ENCODE measurements around the gene GRXCR2. TPM values are rescaled to one million over a fixed set of nuclear protein-coding genes. Genes with fewer than 3 reads are reported as not detected.
"Not testable (repeated sequence)": the region's sequence is repeated elsewhere in the genome, so short reads cannot be mapped to it uniquely, and the experiment has no call there.

The GRXCR2 gene
- not detected for total RNA-seq

GRCh38 chr5:145872914-145873313, at the start of gene GRXCR2:
Gene GRXCR2, minus strand, starts transcription at chr5:145873014. Its CDS starts 46 bp downstream, at chr5:145872968.
- no peak for DNase-seq

GRCh38 chr5:145922059-145922458, 49.2 kb upstream of the GRXCR2 start:
- no peak for DNase-seq

- DNase-seq, result no peak
Measured at GRCh38 chr5:145921211-145921610, 48.4 kb upstream of the GRXCR2 start.

- DNase-seq, result no peak
Measured at GRCh38 chr5:145920542-145921210, 47.9 kb upstream of the GRXCR2 start.

GRCh38 chr5:145919413-145919812, 46.6 kb upstream of the GRXCR2 start:
- DNase-seq, result no peak

- DNase-seq, result no peak
Measured at GRCh38 chr5:145918397-145918796, 45.6 kb upstream of the GRXCR2 start.

- DNase-seq, result no peak
Measured at GRCh38 chr5:145917288-145917687, 44.5 kb upstream of the GRXCR2 start.

GRCh38 chr5:145915970-145916638, 43.3 kb upstream of the GRXCR2 start:
- no peak for DNase-seq

GRCh38 chr5:145913701-145914100, 40.9 kb upstream of the GRXCR2 start:
- no peak for DNase-seq

GRCh38 chr5:145912594-145912993, 39.8 kb upstream of the GRXCR2 start:
- no peak for DNase-seq

- DNase-seq, result no peak
Measured at GRCh38 chr5:145912019-145912418, 39.2 kb upstream of the GRXCR2 start.

- no peak for DNase-seq
Measured at GRCh38 chr5:145911164-145911563, 38.4 kb upstream of the GRXCR2 start.

- DNase-seq, result no peak
Measured at GRCh38 chr5:145908206-145908960, 35.6 kb upstream of the GRXCR2 start.

GRCh38 chr5:145906401-145906800, 33.6 kb upstream of the GRXCR2 start:
- DNase-seq, result peak; percentile 51

- DNase-seq, result no peak
Measured at GRCh38 chr5:145904743-145905142, 31.9 kb upstream of the GRXCR2 start.

GRCh38 chr5:145903867-145904266, 31.1 kb upstream of the GRXCR2 start:
- no peak for DNase-seq

- no peak for DNase-seq
Measured at GRCh38 chr5:145903113-145903512, 30.3 kb upstream of the GRXCR2 start.

- no peak for DNase-seq
Measured at GRCh38 chr5:145902421-145902820, 29.6 kb upstream of the GRXCR2 start.

GRCh38 chr5:145898171-145898570, 25.4 kb upstream of the GRXCR2 start:
- no peak for DNase-seq

GRCh38 chr5:145891378-145891777, 18.6 kb upstream of the GRXCR2 start:
- DNase-seq, result not testable (repeated sequence)

- DNase-seq, result no peak
Measured at GRCh38 chr5:145889611-145890010, 16.8 kb upstream of the GRXCR2 start.

- DNase-seq, result peak; percentile 41
Measured at GRCh38 chr5:145887976-145888574, 15.3 kb upstream of the GRXCR2 start.

GRCh38 chr5:145887217-145887616, 14.4 kb upstream of the GRXCR2 start:
- no peak for DNase-seq

All from tongue (tissue), 2 donors.